ENCODE measurements around the gene C1orf210.

C1orf210 gene

DNA sequence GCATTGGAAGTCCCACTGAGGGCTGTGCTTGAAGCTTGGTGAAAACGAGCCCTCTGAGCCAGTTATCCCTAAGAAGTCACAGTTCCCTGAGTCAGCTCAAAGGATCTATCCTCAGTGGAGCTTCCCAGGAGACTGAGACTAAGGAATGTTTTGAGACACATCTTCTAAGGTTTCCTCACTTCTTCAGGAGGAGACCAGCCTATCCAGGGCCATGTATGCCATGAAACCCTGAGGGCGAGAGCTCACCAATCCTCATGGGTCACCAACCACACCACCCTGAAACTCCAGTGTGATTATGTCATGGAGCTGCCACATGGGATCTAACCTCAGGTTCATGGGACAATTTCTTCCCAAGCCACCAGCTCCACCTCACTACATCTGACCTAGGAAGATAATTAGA lies 7.8 kb upstream of the C1orf210 start:
- DNase-seq = no peak

DNA sequence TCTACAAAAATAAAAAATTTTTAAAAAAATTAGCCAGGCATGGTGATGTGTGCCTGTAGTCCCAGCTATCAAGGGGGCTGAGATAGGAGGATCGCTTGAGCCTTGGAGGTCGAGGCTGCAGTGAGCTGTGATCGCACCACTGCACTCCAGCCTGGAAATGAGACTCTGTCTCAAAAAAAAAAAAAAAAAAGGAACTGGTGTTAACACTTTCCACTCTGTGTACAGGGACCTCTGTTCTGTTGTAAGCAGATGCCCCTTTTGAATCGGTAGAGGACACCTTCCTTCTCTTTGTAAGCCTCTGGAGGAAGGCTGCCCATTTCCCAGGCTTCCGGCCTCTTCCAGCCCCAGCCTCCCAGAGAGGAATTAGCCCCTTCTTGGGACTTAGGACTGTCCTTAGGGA lies 7.3 kb upstream of the C1orf210 start:
- DNase-seq = no peak

DNA sequence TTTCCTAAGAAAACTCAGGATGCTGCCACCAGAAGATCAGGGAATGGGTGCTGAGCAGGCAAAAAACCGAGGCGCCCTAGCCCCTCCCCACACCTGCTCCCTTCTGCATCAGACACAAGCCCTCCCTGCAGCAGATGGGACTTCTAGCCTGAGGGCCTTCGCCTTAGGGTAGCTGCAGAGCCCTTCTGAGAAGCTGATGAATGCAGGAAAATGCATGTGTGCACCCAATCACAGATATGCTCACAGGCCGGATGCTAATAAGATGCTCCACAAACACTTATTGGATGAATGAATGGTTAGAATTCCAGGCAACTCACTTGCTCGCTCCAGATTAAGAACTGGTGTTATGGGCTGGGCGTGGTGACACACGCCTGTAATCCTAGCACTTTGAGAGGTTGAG lies 6.8 kb upstream of the C1orf210 start:
- no peak for DNase-seq

DNA sequence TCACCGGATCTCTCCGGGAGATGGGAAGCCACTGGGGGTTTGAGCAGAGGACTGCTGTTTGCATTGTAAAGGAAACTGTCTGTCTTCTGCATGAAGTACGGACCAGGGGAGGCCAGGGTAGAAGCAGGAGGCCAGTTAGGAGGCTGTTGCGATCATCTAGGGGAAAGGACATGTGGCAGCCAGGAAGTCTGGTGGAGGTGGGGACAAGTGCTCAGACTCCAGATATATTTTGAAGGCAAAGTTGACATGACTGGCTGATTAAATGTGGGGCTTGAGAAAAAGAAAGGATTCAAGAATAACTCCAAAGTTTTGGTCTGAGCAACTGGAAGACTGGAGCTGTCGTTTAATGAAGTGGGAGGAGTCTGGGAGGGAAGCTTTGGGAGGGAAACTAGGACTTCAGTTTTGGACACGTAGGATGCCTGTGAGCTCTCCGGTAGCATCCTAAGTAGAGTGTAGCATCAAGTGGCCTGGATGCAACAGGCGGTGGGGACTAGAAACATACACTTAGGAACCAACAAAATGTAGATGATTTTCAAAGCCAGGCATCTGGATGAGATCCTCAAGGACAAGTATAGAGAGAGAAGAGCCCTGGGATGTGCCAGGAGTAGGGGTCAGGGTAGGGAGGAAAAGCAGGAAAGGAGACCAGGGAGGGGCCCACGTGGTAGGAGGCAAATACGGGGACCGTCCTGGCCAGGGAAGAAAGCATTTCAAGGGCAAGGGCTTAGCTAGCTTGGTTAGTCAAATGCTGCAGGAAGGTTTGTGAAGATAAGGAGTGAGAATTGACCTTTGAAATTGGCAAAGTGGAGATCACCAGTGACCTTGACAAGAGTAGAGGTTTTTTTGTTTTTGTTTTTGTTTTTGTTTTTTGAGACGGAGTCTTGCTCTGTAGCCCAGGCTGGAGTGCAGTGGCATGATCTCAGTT lies 3.7 kb upstream of the C1orf210 start:
- DNase-seq = no peak

- DNase-seq = no peak
Observed at GRCh38 chr1:43288058-43288784, 2.8 kb upstream of the C1orf210 start.

- DNase-seq = no peak
Observed at GRCh38 chr1:43286533-43286932, 1.2 kb upstream of the C1orf210 start.

- no peak for DNase-seq
Observed at GRCh38 chr1:43286115-43286514, 734 bp upstream of the C1orf210 start.

- no peak for DNase-seq
Observed at GRCh38 chr1:43284546-43285110, 753 bp downstream of the C1orf210 start.

GRCh38 chr1:43284065-43284464 lies 1.3 kb downstream of the C1orf210 start:
- DNase-seq = no peak

DNA sequence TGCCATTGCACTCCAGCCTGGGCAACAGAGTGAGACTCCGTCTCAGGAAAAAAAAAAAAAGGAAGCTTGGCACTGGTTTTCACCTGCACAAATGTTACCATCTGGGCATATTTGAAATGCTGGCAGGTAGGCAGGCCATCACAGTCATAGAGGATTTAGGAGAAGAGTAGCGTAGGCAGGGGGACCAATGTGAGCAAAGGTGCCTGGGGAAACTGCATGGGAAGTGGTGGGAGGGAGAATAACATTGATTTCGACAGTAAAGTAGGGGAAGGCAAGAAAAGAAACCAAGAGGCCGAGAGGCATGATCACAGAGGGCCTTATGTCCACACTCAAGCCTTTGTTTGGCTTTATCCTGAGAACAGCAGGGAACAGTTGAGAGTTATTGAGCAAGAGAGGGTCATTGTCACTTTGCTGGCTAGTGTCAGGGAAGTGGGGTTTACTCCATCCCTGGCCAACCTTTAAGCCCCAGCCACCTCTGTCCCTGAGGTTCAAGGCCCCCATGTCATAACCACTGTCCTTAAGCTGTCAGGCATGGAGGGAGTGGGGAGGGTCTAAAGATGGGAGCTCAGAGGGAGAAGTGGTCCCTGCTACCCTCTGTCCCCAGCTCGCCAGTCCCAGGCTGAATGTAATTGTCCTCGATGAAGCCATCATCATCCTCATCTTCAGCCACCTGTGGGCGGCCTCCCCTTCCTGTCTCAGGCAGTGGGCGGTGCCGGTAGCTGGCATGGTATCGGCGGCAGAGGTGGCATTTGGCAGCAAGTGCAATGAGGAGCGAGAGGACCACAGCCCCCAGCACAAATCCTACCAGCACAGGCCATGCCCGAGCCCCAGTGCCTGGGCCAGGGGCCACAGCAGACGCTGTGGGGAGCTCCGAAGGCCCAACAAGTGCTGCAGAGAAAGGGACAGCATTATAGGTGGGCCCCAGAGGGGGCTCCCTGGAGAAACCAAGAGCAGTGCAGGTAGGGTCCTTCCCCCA lies 2.9 kb downstream of the C1orf210 start:
- no peak for DNase-seq

GRCh38 chr1:43280692-43281091 lies 4.7 kb downstream of the C1orf210 start:
- no peak for DNase-seq

GRCh38 chr1:43279666-43280065 lies 5.7 kb downstream of the C1orf210 start:
- no peak for DNase-seq

DNA sequence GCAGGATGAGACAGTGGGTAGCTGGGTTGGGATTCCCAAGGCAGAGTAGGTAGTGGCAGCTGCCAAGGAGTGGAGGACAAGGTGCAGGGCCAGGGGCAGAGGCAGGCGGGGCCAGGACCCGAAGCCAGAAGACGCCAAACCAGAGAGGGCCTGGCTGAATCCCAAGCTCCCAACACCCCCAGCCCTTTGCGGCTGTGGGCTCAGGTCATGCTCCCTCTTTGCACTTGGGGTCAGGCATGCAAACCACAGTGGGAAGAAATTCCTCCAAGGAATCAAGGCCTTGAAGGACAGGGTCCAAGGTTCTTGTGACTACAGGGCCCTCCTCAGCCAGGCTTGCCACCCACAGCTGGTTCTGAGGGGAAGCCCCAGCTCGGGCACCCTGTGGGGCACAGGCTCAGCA lies 6.2 kb downstream of the C1orf210 start:
- DNase-seq = no peak

- no peak for DNase-seq
Observed at GRCh38 chr1:43277116-43277876, 8.1 kb downstream of the C1orf210 start.

- no peak for DNase-seq
Observed at GRCh38 chr1:43276673-43277072, 8.7 kb downstream of the C1orf210 start.

- DNase-seq = no peak
Observed at GRCh38 chr1:43275826-43276620, 9.4 kb downstream of the C1orf210 start.

GRCh38 chr1:43274804-43275180 lies 10.6 kb downstream of the C1orf210 start:
- DNase-seq = no peak

- peak; percentile 12 to 19 for DNase-seq
Observed at GRCh38 chr1:43274125-43274803, 11.1 kb downstream of the C1orf210 start.

DNA sequence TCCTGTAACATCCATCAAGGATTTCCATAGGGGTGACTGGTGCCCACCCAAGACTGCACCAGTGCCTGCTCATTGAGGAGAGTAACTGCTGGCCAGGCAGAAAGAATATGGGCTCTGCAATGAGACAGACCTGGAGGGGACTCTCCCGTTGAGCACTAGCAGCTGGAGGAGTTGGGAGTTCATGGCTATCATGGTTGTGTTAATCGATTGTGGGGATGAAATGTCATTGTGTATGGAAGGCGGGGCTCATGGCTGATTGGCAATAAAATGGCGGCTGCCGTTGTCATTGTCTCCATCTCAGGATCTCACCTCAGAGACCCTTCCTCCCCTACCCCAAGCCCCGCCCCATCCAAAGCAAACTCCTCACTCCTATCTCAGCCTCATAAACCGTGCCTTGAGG lies 11.7 kb downstream of the C1orf210 start:
- no peak for DNase-seq

All from stimulated activated CD4-positive, alpha-beta T cell treated with anti-CD3 and anti-CD28 coated beads, Interleukin-2, amount 100 ng/mL, for 48 hours (primary cell).